IMR-90 (cell line): ENCODE measurements around the gene DDX6. TPM values are rescaled to one million over a fixed set of nuclear protein-coding genes. Genes with fewer than 3 reads are reported as not detected.

Experiments
- ATAC-seq: fragments of 200-7000 bp; cut with Tn5 transposase; 2 replicates; pipeline ENCODE4 v1.9.1; 2020; ENCODE audit warnings: low read depth, mild to moderate bottlenecking, moderate library complexity
- BruUV-seq: library from RNA; stranded (reverse); fragments of 400-500 nt; replicated peaks from 2 replicates; lab custom pipeline; 2021; lab: Mats Ljungman, UMichigan
- CTCF ChIA-PET: fragments of 300-600 bp; formaldehyde crosslinking; extraction: SDS; loops from one replicate; lab custom pipeline; 2021; ENCODE audit warnings: antibody characterized with exemption; lab: Yijun Ruan, JAX
- POLR2A ChIA-PET: fragments of 300-600 bp; sonication (Branson Sonifier 250); formaldehyde crosslinking; loops from one replicate; lab custom pipeline; 2022; ENCODE audit warnings: antibody characterized with exemption; ENCODE audit not compliant: unreplicated experiment; lab: Charles Lee
- DNase-seq: peaks from one replicate; pipeline ENCODE4 v3.0.0; 2013
- H2AFZ ChIP-seq: replicated peaks from 2 replicates; pipeline ENCODE3; 2013; ENCODE audit warnings: low read length, mild to moderate bottlenecking; ENCODE audit not compliant: poor library complexity
- H2AK5ac ChIP-seq: 2 replicates; pipeline ENCODE4 v1.6.1; 2013; ENCODE audit warnings: low read depth, low read length, inconsistent platforms
- H2AK9ac ChIP-seq: replicated peaks from 2 replicates; pipeline ENCODE3; 2013; ENCODE audit warnings: mild to moderate bottlenecking, low read depth, low read length, moderate library complexity; ENCODE audit not compliant: poor library complexity
- H2BK120ac ChIP-seq: 2 replicates; pipeline ENCODE4 v1.6.1; 2013; ENCODE audit warnings: low read depth, low read length, inconsistent platforms
- H2BK15ac ChIP-seq: 3 replicates; pipeline ENCODE4 v1.6.1; 2013; ENCODE audit warnings: low read depth, low read length, inconsistent platforms
- H2BK20ac ChIP-seq: 2 replicates; pipeline ENCODE4 v1.6.1; 2013; ENCODE audit warnings: low read depth, mild to moderate bottlenecking, inconsistent platforms, low read length, moderate library complexity
- H2BK5ac ChIP-seq: 2 replicates; pipeline ENCODE4 v1.6.1; 2013; ENCODE audit warnings: mild to moderate bottlenecking, low read depth, low read length, inconsistent platforms; ENCODE audit not compliant: poor library complexity, severe bottlenecking
- H3K14ac ChIP-seq: replicated peaks from 2 replicates; pipeline ENCODE4 v1.6.1; 2013; ENCODE audit warnings: low read depth, low read length, inconsistent platforms
- H3K18ac ChIP-seq: 2 replicates; pipeline ENCODE4 v1.6.1; 2013; ENCODE audit warnings: low read depth, low read length, control low read depth
- H3K23ac ChIP-seq: 2 replicates; pipeline ENCODE4 v1.6.1; 2013; ENCODE audit warnings: low read depth, low read length, inconsistent platforms
- H3K27ac ChIP-seq: 2 replicates; pipeline ENCODE4 v1.5.1; 2013; ENCODE audit warnings: mild to moderate bottlenecking, control low read depth, low read length; ENCODE audit not compliant: insufficient read depth
- H3K27me3 ChIP-seq: 2 replicates; pipeline ENCODE4 v1.6.1; 2013; ENCODE audit warnings: low read length; ENCODE audit not compliant: control insufficient read depth, insufficient read depth
- H3K36me3 ChIP-seq: 2 replicates; pipeline ENCODE4 v1.6.1; 2013; ENCODE audit warnings: low read length, mixed read lengths; ENCODE audit not compliant: control insufficient read depth, insufficient read depth
- H3K4ac ChIP-seq: 2 replicates; pipeline ENCODE4 v1.6.1; 2013; ENCODE audit warnings: low read depth, low read length, inconsistent platforms
- H3K4me1 ChIP-seq: 2 replicates; pipeline ENCODE4 v1.6.1; 2013; ENCODE audit warnings: low read length, mixed read lengths; ENCODE audit not compliant: control insufficient read depth, insufficient read depth
- H3K4me2 ChIP-seq: 2 replicates; pipeline ENCODE4 v1.6.1; 2013; ENCODE audit warnings: low read depth, mild to moderate bottlenecking, control low read depth, low read length, moderate library complexity
- H3K4me3 ChIP-seq: 2 replicates; pipeline ENCODE4 v1.5.1; 2013; ENCODE audit warnings: low read depth, mild to moderate bottlenecking, control low read depth, low read length, moderate library complexity; ENCODE audit not compliant: insufficient read depth
- H3K56ac ChIP-seq: 2 replicates; pipeline ENCODE4 v1.6.1; 2013; ENCODE audit warnings: low read length, inconsistent platforms; ENCODE audit not compliant: insufficient read depth; ENCODE audit errors: extremely low read depth
- H3K79me1 ChIP-seq, 2 experiments: 2 replicates each; pipeline ENCODE4 v1.6.1; 2013; ENCODE audit warnings: low read length in 2 of 2, inconsistent platforms in 1 of 2, low read depth in 1 of 2
- H3K9ac ChIP-seq: 2 replicates; pipeline ENCODE4 v1.6.1; 2013; ENCODE audit warnings: low read depth, low read length, control low read depth
- H3K9me1 ChIP-seq: 2 replicates; pipeline ENCODE4 v1.6.1; 2013; ENCODE audit warnings: low read length, inconsistent platforms; ENCODE audit not compliant: insufficient read depth
- H3K9me3 ChIP-seq: 2 replicates; pipeline ENCODE4 v1.6.1; 2013; ENCODE audit warnings: low read length; ENCODE audit not compliant: control insufficient read depth, insufficient read depth
- H4K20me1 ChIP-seq: 2 replicates; pipeline ENCODE4 v1.6.1; 2013; ENCODE audit warnings: low read length, inconsistent platforms; ENCODE audit not compliant: insufficient read depth
- H4K5ac ChIP-seq: 2 replicates; pipeline ENCODE4 v1.6.1; 2013; ENCODE audit warnings: mild to moderate bottlenecking, low read depth, low read length, control low read depth
- H4K8ac ChIP-seq, 2 experiments: 2 replicates each; pipeline ENCODE4 v1.6.1; 2013; ENCODE audit warnings: low read depth in 2 of 2, low read length in 2 of 2, control low read depth in 1 of 2, inconsistent platforms in 1 of 2
- H4K91ac ChIP-seq: 2 replicates; pipeline ENCODE4 v1.6.1; 2013; ENCODE audit warnings: low read depth, low read length, inconsistent platforms; ENCODE audit not compliant: insufficient read depth
- CHD1 ChIP-seq: IDR thresholded peaks from 2 replicates; pipeline ENCODE4 v1.6.1; 2012; ENCODE audit warnings: low read depth, low read length, improper control_type of control experiment
- FOS ChIP-seq: fragments of 150-350 bp; IDR thresholded peaks from 2 replicates; pipeline ENCODE4 v1.6.1; 2016; ENCODE audit warnings: low read depth, low read length
- MAFK ChIP-seq: IDR thresholded peaks from 2 replicates; pipeline ENCODE4 v1.6.1; 2012; ENCODE audit warnings: low read depth, low read length, improper control_type of control experiment
- MAZ ChIP-seq: IDR thresholded peaks from 2 replicates; pipeline ENCODE4 v1.6.1; 2012; ENCODE audit warnings: low read depth, mild to moderate bottlenecking, low read length, improper control_type of control experiment, moderate library complexity, borderline replicate concordance
- MXI1 ChIP-seq: IDR thresholded peaks from 2 replicates; pipeline ENCODE4 v1.6.1; 2012; ENCODE audit warnings: low read depth, mild to moderate bottlenecking, low read length, moderate library complexity, borderline replicate concordance
- NFE2L2 ChIP-seq: fragments of 150-350 bp; IDR thresholded peaks from 2 replicates; pipeline ENCODE4 v1.6.1; 2016; ENCODE audit warnings: low read depth, mild to moderate bottlenecking, low read length
- USF2 ChIP-seq: fragments of 150-350 bp; IDR thresholded peaks from 2 replicates; pipeline ENCODE4 v1.6.1; 2017; ENCODE audit warnings: mild to moderate bottlenecking, antibody characterized with exemption, low read length, low read depth
- dilution Hi-C: fragments of 300-500 bp; cut with HindIII; formaldehyde crosslinking; loops from one replicate; pipeline ENCODE4 v1.14.3; 2018; ENCODE audit warnings: low sequenced_read_pairs; ENCODE audit not compliant: unreplicated experiment
- in situ Hi-C: fragments of 300-500 bp; cut with MboI; formaldehyde crosslinking; loops from 3 replicates; pipeline ENCODE4 v1.14.3; 2019; ENCODE audit warnings: low sequenced_read_pairs, inconsistent platforms, mixed read lengths
- intact Hi-C: fragments of 100-400 bp; cut with micrococcal nuclease; formaldehyde crosslinking; loops from 2 replicates; pipeline ENCODE4 v1.10.0; 2022
- polyA plus RNA-seq, 3 experiments: library from polyadenylated mRNA; depleted of rRNA; stranded (reverse); fragments of >200 nt; gene quantifications; 2 replicates each; pipeline ENCODE4 v1.2.3, GENCODE V29; 2012; ENCODE audit warnings: low replicate concordance in 1 of 3
- total RNA-seq: library from RNA; depleted of rRNA; stranded (reverse); fragments of >200 nt; gene quantifications from 2 replicates; pipeline ENCODE4 v1.2.3, GENCODE V29; 2012

Gene DDX6
- total and polyA plus RNA-seq, 2 of the 4 experiments (the other 2 are of a cell fraction): 19.2 to 197 TPM

GRCh38 chr11:118799372-118799771, 8.4 kb upstream of the DDX6 start:
- Histone ChIP-seq H3K27ac (no peak overlapping the region), H4K20me1 (no peaks in the 10 kb centered on the region), H2AFZ (no peak overlapping the region), H3K4me1 (no peaks in the 10 kb centered on the region), H3K4ac (no peak overlapping the region), H3K9me1 (no peaks in the 10 kb centered on the region), H3K4me2 (no peak overlapping the region), H3K23ac (no peak overlapping the region), H3K36me3 (no peaks in the 10 kb centered on the region), H2BK15ac (no peak overlapping the region), H3K18ac (no peak overlapping the region), H2BK120ac (no peak overlapping the region), H3K27me3 (peaks cover 4% of the 10 kb centered on the region), H2BK20ac (no peak overlapping the region), H3K14ac (no peak overlapping the region), H4K8ac (no peak overlapping the region), H3K4me3 (no peak overlapping the region), H2BK5ac (no peak overlapping the region), H4K5ac (no peak overlapping the region), H3K56ac (no peak overlapping the region), H3K79me1 (no peaks in the 10 kb centered on the region), H4K91ac (no peak overlapping the region), H2AK5ac (no peak overlapping the region), H3K9ac (no peak overlapping the region), H3K9me3 (no peaks in the 10 kb centered on the region), H2AK9ac (no peak overlapping the region)
- intact Hi-C loops: no loop called here
- dilution Hi-C loops: no loop called here
- in situ Hi-C loops: no loop called here
- no peak for DNase-seq
- BruUV-seq: no TSS peak
- ATAC-seq: no peak
- TF ChIP-seq MXI1: no peak
- TF ChIP-seq FOS: no peak
- no peak for TF ChIP-seq NFE2L2
- TF ChIP-seq MAFK: no peak
- TF ChIP-seq MAZ: no peak
- no peak for TF ChIP-seq USF2
- TF ChIP-seq CHD1: no peak
- ChIA-PET CTCF (interaction anchor here (0.6 kb wide), 1 partner anchor 34 kb away, joined by 5 read pairs; no protein-coding TSS in a partner anchor), POLR2A (no interaction called here)
